Activated B cell treated with CpG ODN at 0.5 μM for 24 hours (primary cell): ENCODE measurements around the gene ADGRB3. TPM values are rescaled to one million over a fixed set of nuclear protein-coding genes. Genes with fewer than 3 reads are reported as not detected.

Experiments used
- ATAC-seq: fragments of 200-7000 bp; cut with Tn5 transposase; one replicate; pipeline ENCODE4 v1.10.0; 2021; ENCODE audit warnings: low read depth, mild to moderate bottlenecking, moderate library complexity
- CTCF ChIA-PET: fragments of 350-600 bp; sonication (Branson Sonifier 250); formaldehyde crosslinking; loops from one replicate; lab custom pipeline; 2021; ENCODE audit warnings: antibody characterized with exemption; lab: Charles Lee
- POLR2A ChIA-PET: fragments of 350-600 bp; sonication (Branson Sonifier 250); formaldehyde crosslinking; loops from one replicate; lab custom pipeline; 2021; ENCODE audit warnings: antibody characterized with exemption; lab: Charles Lee
- DNase-seq: peaks from one replicate; pipeline ENCODE4 v3.0.0; 2022
- H3K27ac Mint-ChIP-seq: one replicate; pipeline ENCODE4 v1.8.0; 2020; ENCODE audit warnings: mixed read lengths
- H3K27me3 Mint-ChIP-seq: one replicate; pipeline ENCODE4 v1.8.0; 2021; ENCODE audit warnings: mixed read lengths
- H3K36me3 Mint-ChIP-seq: one replicate; pipeline ENCODE4 v1.8.0; 2021; ENCODE audit warnings: low read depth, mixed read lengths
- H3K4me1 Mint-ChIP-seq: one replicate; pipeline ENCODE4 v1.8.0; 2021; ENCODE audit warnings: mixed read lengths
- H3K4me3 Mint-ChIP-seq: one replicate; pipeline ENCODE4 v1.8.0; 2020; ENCODE audit warnings: mild to moderate bottlenecking, mixed read lengths
- H3K9me3 Mint-ChIP-seq: one replicate; pipeline ENCODE4 v1.8.0; 2020; ENCODE audit warnings: mixed read lengths
- intact Hi-C: fragments of 100-400 bp; cut with micrococcal nuclease; formaldehyde crosslinking; loops from one replicate; pipeline ENCODE4 v1.15.1; 2024
- total RNA-seq: library from RNA; stranded (reverse); gene quantifications from 2 replicates; pipeline ENCODE4 v1.2.3, GENCODE V29; 2022
- TF ChIP-seq, protein P1 (sequence below): fragments of 200-600 bp; IDR thresholded peaks from one replicate; pipeline ENCODE4 v1.8.0; 2022; ENCODE audit warnings: antibody characterized with exemption, mild to moderate bottlenecking

Gene ADGRB3
- total RNA-seq, 1 donor from 2014 or later = not detected

DNA sequence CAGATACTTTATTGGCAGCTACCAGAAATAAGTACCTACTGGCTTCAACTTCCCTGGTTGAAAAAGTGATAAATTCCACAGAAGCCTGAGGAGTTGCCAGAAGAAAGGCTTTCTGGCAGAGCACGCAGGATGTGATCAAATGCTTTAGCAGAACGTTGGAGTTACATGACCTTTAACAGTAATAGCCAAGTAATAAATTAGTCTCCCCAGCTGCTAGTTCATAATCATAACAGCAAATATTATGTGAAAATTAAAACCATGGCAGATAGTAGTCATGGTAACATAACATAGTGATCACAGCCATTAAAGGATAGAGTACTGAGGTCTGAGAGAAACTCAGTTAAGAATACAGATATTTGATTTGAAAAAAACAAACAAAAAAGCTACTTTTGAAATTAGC is 567.7 kb downstream of the ADGRB3 start:
- Mint-ChIP-seq H3K4me1 (no peaks in the 10 kb centered on the region), H3K9me3 (no peaks in the 10 kb centered on the region), H3K36me3 (no peaks in the 10 kb centered on the region), H3K27ac (no peak overlapping the region), H3K4me3 (no peak overlapping the region), H3K27me3 (no peaks in the 10 kb centered on the region)
- DNase-seq (no peak), ATAC-seq (no peak)
- TF ChIP-seq, protein P1, sequence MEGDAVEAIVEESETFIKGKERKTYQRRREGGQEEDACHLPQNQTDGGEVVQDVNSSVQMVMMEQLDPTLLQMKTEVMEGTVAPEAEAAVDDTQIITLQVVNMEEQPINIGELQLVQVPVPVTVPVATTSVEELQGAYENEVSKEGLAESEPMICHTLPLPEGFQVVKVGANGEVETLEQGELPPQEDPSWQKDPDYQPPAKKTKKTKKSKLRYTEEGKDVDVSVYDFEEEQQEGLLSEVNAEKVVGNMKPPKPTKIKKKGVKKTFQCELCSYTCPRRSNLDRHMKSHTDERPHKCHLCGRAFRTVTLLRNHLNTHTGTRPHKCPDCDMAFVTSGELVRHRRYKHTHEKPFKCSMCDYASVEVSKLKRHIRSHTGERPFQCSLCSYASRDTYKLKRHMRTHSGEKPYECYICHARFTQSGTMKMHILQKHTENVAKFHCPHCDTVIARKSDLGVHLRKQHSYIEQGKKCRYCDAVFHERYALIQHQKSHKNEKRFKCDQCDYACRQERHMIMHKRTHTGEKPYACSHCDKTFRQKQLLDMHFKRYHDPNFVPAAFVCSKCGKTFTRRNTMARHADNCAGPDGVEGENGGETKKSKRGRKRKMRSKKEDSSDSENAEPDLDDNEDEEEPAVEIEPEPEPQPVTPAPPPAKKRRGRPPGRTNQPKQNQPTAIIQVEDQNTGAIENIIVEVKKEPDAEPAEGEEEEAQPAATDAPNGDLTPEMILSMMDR = no peak
- ChIA-PET CTCF (no interaction called here), POLR2A (no interaction called here)
- intact Hi-C loops = no loop called here

DNA sequence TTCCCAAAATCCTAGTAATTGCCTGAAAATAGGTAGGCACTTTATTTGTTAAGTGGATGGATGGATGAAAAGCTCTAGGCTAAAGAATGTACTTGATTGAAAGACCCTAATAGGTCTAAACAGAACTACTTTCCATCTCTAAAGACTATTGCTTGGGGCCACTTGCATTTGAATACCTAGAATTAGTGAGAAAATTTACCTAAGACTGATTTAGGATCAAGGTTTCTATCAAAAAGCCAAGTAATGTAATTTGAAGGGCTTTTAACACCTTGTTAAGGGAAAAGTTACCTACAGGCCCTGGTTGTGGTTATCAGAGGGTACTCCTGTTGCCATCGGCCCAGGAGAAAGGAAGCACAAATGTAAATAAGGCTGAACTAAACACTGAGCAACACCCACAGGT is 581.0 kb downstream of the ADGRB3 start:
- H3K4me1 Mint-ChIP-seq = no peaks in the 10 kb centered on the region
- POLR2A ChIA-PET = no interaction called here
- intact Hi-C loops = no loop called here

DNA sequence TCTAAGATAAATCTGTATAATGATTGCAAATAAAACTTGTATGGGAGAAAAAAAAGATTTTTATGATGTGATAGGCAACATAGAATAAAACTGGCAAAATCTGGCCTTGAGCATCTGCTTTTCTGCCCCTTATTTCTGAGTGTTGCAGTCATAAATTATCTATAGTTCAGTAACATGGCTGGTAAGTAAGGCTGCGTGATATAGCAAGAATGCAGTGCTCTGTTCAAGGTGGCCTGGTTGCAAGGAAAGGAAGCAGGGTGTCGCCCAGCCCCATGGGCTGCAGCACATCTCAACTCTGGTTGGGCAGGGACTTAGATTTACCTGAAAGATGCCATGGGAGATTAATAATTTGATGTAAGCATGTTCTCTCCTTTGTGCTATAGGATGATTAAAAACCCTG is 582.3 kb downstream of the ADGRB3 start:
- POLR2A ChIA-PET = no interaction called here
- Mint-ChIP-seq H3K9me3 (no peaks in the 10 kb centered on the region), H3K4me3 (no peak overlapping the region), H3K36me3 (no peaks in the 10 kb centered on the region), H3K27ac (no peak overlapping the region), H3K4me1 (no peaks in the 10 kb centered on the region), H3K27me3 (no peaks in the 10 kb centered on the region)
- DNase-seq (no peak), ATAC-seq (no peak)
- CTCF ChIA-PET = no interaction called here
- TF ChIP-seq, protein P1 = no peak
- intact Hi-C loops = no loop called here

More for the DNA sequence above, 581.0 kb downstream of the ADGRB3 start:
- no peaks in the 10 kb centered on the region for H3K36me3 Mint-ChIP-seq
- TF ChIP-seq, protein P1 = no peak
- CTCF ChIA-PET = no interaction called here
- H3K27me3 Mint-ChIP-seq = no peaks in the 10 kb centered on the region
- ATAC-seq = no peak
- H3K4me3 Mint-ChIP-seq = no peak overlapping the region
- H3K27ac Mint-ChIP-seq = no peak overlapping the region
- no peak for DNase-seq
- H3K9me3 Mint-ChIP-seq = no peaks in the 10 kb centered on the region

DNA sequence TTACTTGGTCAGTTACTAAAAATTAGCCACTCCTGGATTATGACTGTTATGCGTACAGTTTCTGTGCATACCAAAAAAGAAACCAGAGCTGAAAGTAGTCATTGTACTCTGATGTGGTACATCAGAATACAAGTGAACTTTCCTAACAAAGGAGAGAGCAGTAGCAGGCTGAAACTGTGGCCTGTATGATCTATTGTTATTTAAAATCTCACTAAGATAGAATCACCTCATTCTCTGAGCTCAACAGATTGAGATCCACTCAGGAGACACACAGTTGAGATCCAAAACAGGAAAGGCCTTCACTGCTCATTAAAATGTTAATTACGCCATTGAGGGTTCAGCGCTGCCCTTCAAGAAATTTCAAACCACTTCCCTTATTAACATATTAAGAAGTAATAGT is 585.3 kb downstream of the ADGRB3 start:
- no peak overlapping the region for H3K4me3 Mint-ChIP-seq
- H3K27me3 Mint-ChIP-seq = no peaks in the 10 kb centered on the region
- no peaks in the 10 kb centered on the region for H3K4me1 Mint-ChIP-seq
- intact Hi-C loops = no loop called here
- TF ChIP-seq, protein P1 = no peak
- ATAC-seq (no peak), DNase-seq (no peak)
- CTCF ChIA-PET = no interaction called here
- H3K9me3 Mint-ChIP-seq = no peaks in the 10 kb centered on the region
- POLR2A ChIA-PET = no interaction called here
- no peak overlapping the region for H3K27ac Mint-ChIP-seq
- H3K36me3 Mint-ChIP-seq = no peaks in the 10 kb centered on the region

DNA sequence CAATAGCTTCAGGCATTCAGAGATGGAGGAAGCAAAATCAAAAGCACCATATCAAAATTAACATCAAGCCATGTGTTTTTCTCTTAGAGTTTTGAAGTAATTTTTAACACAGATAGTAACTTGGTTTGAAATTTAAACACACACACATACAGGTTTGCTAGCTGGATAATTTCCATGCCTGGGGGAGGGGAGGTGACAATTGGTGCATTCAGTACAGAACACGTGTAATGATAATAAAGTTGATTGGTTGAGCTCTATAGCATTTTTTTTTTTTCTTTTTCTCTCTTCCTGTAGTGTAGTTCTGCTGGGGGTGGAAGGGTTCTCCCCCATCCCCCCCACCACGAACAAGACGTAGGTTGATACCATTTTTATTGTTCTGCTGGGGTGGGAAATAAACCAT is 596.9 kb downstream of the ADGRB3 start:
- DNase-seq = no peak
- no peak overlapping the region for H3K4me3 Mint-ChIP-seq
- no peaks in the 10 kb centered on the region for H3K4me1 Mint-ChIP-seq
- ATAC-seq = no peak
- intact Hi-C loops = no loop called here
- TF ChIP-seq, protein P1 = no peak
- CTCF ChIA-PET = no interaction called here
- no peak overlapping the region for H3K27ac Mint-ChIP-seq
- POLR2A ChIA-PET = no interaction called here
- no peaks in the 10 kb centered on the region for H3K27me3 Mint-ChIP-seq
- no peaks in the 10 kb centered on the region for H3K9me3 Mint-ChIP-seq
- H3K36me3 Mint-ChIP-seq = no peaks in the 10 kb centered on the region
